Measurements from ENCODE around the gene OTUD7B. TPM values are rescaled to one million over a fixed set of nuclear protein-coding genes. Genes with fewer than 3 reads are reported as not detected.

OTUD7B gene
- total RNA-seq, 1 donor from 2014 or later = 28.3 TPM

GRCh38 chr1:149967041-149967440 lies 43.5 kb downstream of the OTUD7B start:
- Mint-ChIP-seq H3K27ac (ENCODE audit: unreplicated experiment) (no peak overlapping the region), H3K36me3 (ENCODE audit: low read depth) (peaks cover 6% of the 10 kb centered on the region), H3K9me3 (no peaks in the 10 kb centered on the region), H3K4me3 (no peak overlapping the region), H3K27me3 (ENCODE audit: low read depth) (no peaks in the 10 kb centered on the region), H3K4me1 (no peaks in the 10 kb centered on the region)
- TF ChIP-seq, protein P1, sequence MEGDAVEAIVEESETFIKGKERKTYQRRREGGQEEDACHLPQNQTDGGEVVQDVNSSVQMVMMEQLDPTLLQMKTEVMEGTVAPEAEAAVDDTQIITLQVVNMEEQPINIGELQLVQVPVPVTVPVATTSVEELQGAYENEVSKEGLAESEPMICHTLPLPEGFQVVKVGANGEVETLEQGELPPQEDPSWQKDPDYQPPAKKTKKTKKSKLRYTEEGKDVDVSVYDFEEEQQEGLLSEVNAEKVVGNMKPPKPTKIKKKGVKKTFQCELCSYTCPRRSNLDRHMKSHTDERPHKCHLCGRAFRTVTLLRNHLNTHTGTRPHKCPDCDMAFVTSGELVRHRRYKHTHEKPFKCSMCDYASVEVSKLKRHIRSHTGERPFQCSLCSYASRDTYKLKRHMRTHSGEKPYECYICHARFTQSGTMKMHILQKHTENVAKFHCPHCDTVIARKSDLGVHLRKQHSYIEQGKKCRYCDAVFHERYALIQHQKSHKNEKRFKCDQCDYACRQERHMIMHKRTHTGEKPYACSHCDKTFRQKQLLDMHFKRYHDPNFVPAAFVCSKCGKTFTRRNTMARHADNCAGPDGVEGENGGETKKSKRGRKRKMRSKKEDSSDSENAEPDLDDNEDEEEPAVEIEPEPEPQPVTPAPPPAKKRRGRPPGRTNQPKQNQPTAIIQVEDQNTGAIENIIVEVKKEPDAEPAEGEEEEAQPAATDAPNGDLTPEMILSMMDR (conservative IDR thresholded peaks at IDR 0.05) = no peak
- DNase-seq (ENCODE audit: low read depth, low spot score) = no peak

GRCh38 chr1:149966405-149966804 lies 44.1 kb downstream of the OTUD7B start:
- no peak for DNase-seq (ENCODE audit: low read depth, low spot score)
- Mint-ChIP-seq H3K9me3 (no peaks in the 10 kb centered on the region), H3K27me3 (ENCODE audit: low read depth) (no peaks in the 10 kb centered on the region), H3K4me1 (no peaks in the 10 kb centered on the region), H3K27ac (ENCODE audit: unreplicated experiment) (no peak overlapping the region), H3K36me3 (ENCODE audit: low read depth) (peaks cover 6% of the 10 kb centered on the region), H3K4me3 (no peak overlapping the region)
- TF ChIP-seq, protein P1 (conservative IDR thresholded peaks at IDR 0.05) = no peak

- no peaks in the 10 kb centered on the region for H3K27me3 Mint-ChIP-seq (ENCODE audit: low read depth)
- H3K36me3 Mint-ChIP-seq (ENCODE audit: low read depth) = peaks cover 9% of the 10 kb centered on the region
- H3K27ac Mint-ChIP-seq (ENCODE audit: unreplicated experiment) = peak overlapping the region; percentile 21
- no peaks in the 10 kb centered on the region for H3K9me3 Mint-ChIP-seq
- no peaks in the 10 kb centered on the region for H3K4me1 Mint-ChIP-seq
- TF ChIP-seq, protein P1 (conservative IDR thresholded peaks at IDR 0.05) = no peak
- H3K4me3 Mint-ChIP-seq = no peak overlapping the region
- no peak for DNase-seq (ENCODE audit: low read depth, low spot score)
These were observed 45.1 kb downstream of the OTUD7B start for GRCh38 chr1:149965440-149965839.

DNA sequence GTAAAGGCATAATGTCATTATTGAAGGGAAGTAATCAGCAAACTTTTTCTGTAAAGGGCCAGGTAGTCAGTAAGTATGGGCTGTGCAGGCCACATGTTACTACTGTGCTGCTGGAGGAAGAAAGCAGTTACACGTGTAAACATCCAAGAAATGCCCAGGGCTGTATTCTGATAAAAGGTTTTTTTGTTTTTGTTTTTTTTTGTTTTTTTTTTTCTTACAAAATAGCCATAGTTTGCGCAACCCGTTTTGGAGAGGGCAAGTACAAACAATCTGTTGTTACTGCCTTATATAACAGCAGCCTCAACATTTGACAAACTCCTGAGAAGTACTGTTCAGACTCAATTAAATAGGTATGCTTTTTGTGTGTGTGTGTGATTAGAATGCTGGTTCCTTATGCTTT lies 47.2 kb downstream of the OTUD7B start:
- DNase-seq (ENCODE audit: low read depth, low spot score) = no peak
- H3K4me1 Mint-ChIP-seq = no peaks in the 10 kb centered on the region
- peaks cover 20% of the 10 kb centered on the region for H3K36me3 Mint-ChIP-seq (ENCODE audit: low read depth)
- H3K4me3 Mint-ChIP-seq = no peak overlapping the region
- H3K27me3 Mint-ChIP-seq (ENCODE audit: low read depth) = no peaks in the 10 kb centered on the region
- TF ChIP-seq, protein P1 (conservative IDR thresholded peaks at IDR 0.05) = no peak
- H3K9me3 Mint-ChIP-seq = peaks cover 3% of the 10 kb centered on the region
- no peak overlapping the region for H3K27ac Mint-ChIP-seq (ENCODE audit: unreplicated experiment)

DNA sequence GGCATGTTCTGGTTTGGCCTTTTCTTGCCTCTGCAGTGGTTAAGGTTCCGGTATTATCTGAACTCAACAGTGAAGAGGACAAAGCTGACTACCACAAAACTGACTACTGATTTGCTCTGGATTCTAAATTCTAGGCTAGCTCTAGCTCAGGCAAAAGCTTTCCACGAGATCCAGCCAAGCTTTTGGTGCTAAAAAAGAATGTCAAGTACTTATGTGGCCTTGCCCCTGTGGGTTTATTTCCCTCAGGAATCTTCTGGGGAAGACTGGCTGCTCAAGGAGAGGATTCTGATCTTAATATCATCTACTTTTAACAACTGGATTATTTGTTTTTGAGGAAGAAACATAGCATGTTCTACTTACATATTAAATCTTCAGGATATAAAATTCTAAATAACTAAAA lies 47.8 kb downstream of the OTUD7B start:
- no peak overlapping the region for H3K27ac Mint-ChIP-seq (ENCODE audit: unreplicated experiment)

More for the DNA sequence above, 47.8 kb downstream of the OTUD7B start:
- no peaks in the 10 kb centered on the region for H3K27me3 Mint-ChIP-seq (ENCODE audit: low read depth)
- no peak overlapping the region for H3K4me3 Mint-ChIP-seq
- peaks cover 24% of the 10 kb centered on the region for H3K36me3 Mint-ChIP-seq (ENCODE audit: low read depth)
- TF ChIP-seq, protein P1 (conservative IDR thresholded peaks at IDR 0.05) = no peak
- H3K4me1 Mint-ChIP-seq = no peaks in the 10 kb centered on the region
- H3K9me3 Mint-ChIP-seq = peaks cover 6% of the 10 kb centered on the region
- DNase-seq (ENCODE audit: low read depth, low spot score) = no peak
